ENCODE measurements around the gene JARID2.
"Not testable (repeated sequence)": the region's sequence is repeated elsewhere in the genome, so short reads cannot be mapped to it uniquely, and the experiment has no call there.

JARID2 gene

GRCh38 chr6:15287670-15288375, 42.0 kb downstream of the JARID2 start:
- Histone ChIP-seq H3K27me3 (ENCODE audit: control insufficient read depth in 1 of 2, insufficient read depth in 2 of 2, low read length in 2 of 2) (no peaks in the 10 kb centered on the region), H3K9ac (ENCODE audit: low read depth in 1 of 2, low read length in 2 of 2) (no peak overlapping the region), H3K4me3 (ENCODE audit: low read depth in 1 of 2, low read length in 2 of 2) (no peak overlapping the region), H3K4me1 (ENCODE audit: control insufficient read depth in 1 of 2, insufficient read depth in 2 of 2, low read length in 2 of 2) (peaks cover 3 to 4% of the 10 kb centered on the region in 2 donors), H3K27ac (ENCODE audit: low read depth, low read length) (no peak overlapping the region), H3K36me3 (ENCODE audit: control insufficient read depth in 1 of 2, insufficient read depth in 2 of 2, low read length in 2 of 2) (no peaks in the 10 kb centered on the region), H3K9me3 (ENCODE audit: control insufficient read depth in 1 of 2, low read length in 2 of 2) (no peaks in the 10 kb centered on the region)

- H3K4me1 ChIP-seq (ENCODE audit: control insufficient read depth in 1 of 2, insufficient read depth in 2 of 2, low read length in 2 of 2): peaks cover 3 to 4% of the 10 kb centered on the region in 2 donors
These were observed 43.0 kb downstream of the JARID2 start for GRCh38 chr6:15288856-15289255.

GRCh38 chr6:15289456-15289855, 43.6 kb downstream of the JARID2 start:
- H3K9ac ChIP-seq (ENCODE audit: low read depth in 1 of 2, low read length in 2 of 2); H3K9me3 ChIP-seq (ENCODE audit: control insufficient read depth in 1 of 2, low read length in 2 of 2); H3K4me3 ChIP-seq (ENCODE audit: low read depth in 1 of 2, low read length in 2 of 2); H3K36me3 ChIP-seq (ENCODE audit: control insufficient read depth in 1 of 2, insufficient read depth in 2 of 2, low read length in 2 of 2); H3K27me3 ChIP-seq (ENCODE audit: control insufficient read depth in 1 of 2, insufficient read depth in 2 of 2, low read length in 2 of 2); H3K4me1 ChIP-seq (ENCODE audit: control insufficient read depth in 1 of 2, insufficient read depth in 2 of 2, low read length in 2 of 2); H3K27ac ChIP-seq (ENCODE audit: low read depth, low read length): not testable (repeated sequence)

More at GRCh38 chr6:15288856-15289255, 43.0 kb downstream of the JARID2 start:
- H3K27me3 ChIP-seq (ENCODE audit: control insufficient read depth in 1 of 2, insufficient read depth in 2 of 2, low read length in 2 of 2): no peaks in the 10 kb centered on the region
- H3K36me3 ChIP-seq (ENCODE audit: control insufficient read depth in 1 of 2, insufficient read depth in 2 of 2, low read length in 2 of 2): no peaks in the 10 kb centered on the region
- no peak overlapping the region for H3K27ac ChIP-seq (ENCODE audit: low read depth, low read length)
- no peak overlapping the region for H3K9ac ChIP-seq (ENCODE audit: low read depth in 1 of 2, low read length in 2 of 2)
- no peaks in the 10 kb centered on the region for H3K9me3 ChIP-seq (ENCODE audit: control insufficient read depth in 1 of 2, low read length in 2 of 2)
- H3K4me3 ChIP-seq (ENCODE audit: low read depth in 1 of 2, low read length in 2 of 2): no peak overlapping the region

DNA sequence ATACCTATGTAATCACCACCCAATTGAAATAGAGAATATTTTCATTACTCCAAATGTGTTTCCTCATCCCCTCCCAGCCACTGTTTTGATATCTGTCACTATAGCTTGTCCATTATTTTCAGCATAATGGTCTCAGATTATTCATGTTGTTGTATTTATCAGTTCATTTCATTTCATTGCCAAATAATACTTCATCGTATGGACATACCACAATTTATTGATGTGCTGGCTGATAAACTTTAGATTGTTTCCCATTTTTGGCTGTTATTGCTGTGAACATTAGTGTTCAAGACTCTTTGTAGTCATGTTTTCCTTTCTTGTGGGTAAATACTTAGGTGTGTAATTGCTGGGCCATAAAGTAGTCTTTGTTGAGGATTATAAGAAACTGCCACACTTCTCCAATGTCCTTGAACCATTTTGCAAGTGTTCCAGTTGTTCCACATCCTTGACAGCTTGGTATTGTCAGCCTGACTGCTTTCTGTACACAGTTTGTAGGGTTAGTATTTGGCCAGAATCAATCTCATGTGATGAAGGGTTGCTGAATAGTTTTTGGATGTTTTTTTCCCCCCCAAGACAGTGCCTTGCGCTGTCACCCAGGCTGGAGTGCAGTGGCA, 44.3 kb downstream of the JARID2 start:
- H3K4me3 ChIP-seq (ENCODE audit: low read depth in 1 of 2, low read length in 2 of 2): no peak overlapping the region
- no peaks in the 10 kb centered on the region for H3K36me3 ChIP-seq (ENCODE audit: control insufficient read depth in 1 of 2, insufficient read depth in 2 of 2, low read length in 2 of 2)
- H3K4me1 ChIP-seq (ENCODE audit: control insufficient read depth in 1 of 2, insufficient read depth in 2 of 2, low read length in 2 of 2): peaks cover 3 to 10% of the 10 kb centered on the region in 2 donors
- H3K9me3 ChIP-seq (ENCODE audit: control insufficient read depth in 1 of 2, low read length in 2 of 2): no peaks in the 10 kb centered on the region
- no peak overlapping the region for H3K9ac ChIP-seq (ENCODE audit: low read depth in 1 of 2, low read length in 2 of 2)
- H3K27me3 ChIP-seq (ENCODE audit: control insufficient read depth in 1 of 2, insufficient read depth in 2 of 2, low read length in 2 of 2): no peaks in the 10 kb centered on the region
- no peak overlapping the region for H3K27ac ChIP-seq (ENCODE audit: low read depth, low read length)

- peaks cover 4 to 10% of the 10 kb centered on the region in 2 donors for H3K4me1 ChIP-seq (ENCODE audit: control insufficient read depth in 1 of 2, insufficient read depth in 2 of 2, low read length in 2 of 2)
- no peaks in the 10 kb centered on the region for H3K36me3 ChIP-seq (ENCODE audit: control insufficient read depth in 1 of 2, insufficient read depth in 2 of 2, low read length in 2 of 2)
- no peak overlapping the region for H3K27ac ChIP-seq (ENCODE audit: low read depth, low read length)
- no peaks in the 10 kb centered on the region for H3K27me3 ChIP-seq (ENCODE audit: control insufficient read depth in 1 of 2, insufficient read depth in 2 of 2, low read length in 2 of 2)
- H3K4me3 ChIP-seq (ENCODE audit: low read depth in 1 of 2, low read length in 2 of 2): no peak overlapping the region
- no peak overlapping the region for H3K9ac ChIP-seq (ENCODE audit: low read depth in 1 of 2, low read length in 2 of 2)
- no peaks in the 10 kb centered on the region for H3K9me3 ChIP-seq (ENCODE audit: control insufficient read depth in 1 of 2, low read length in 2 of 2)
These were observed 45.3 kb downstream of the JARID2 start for GRCh38 chr6:15290962-15291704.

- Histone ChIP-seq H3K36me3 (ENCODE audit: control insufficient read depth in 1 of 2, insufficient read depth in 2 of 2, low read length in 2 of 2) (no peaks in the 10 kb centered on the region), H3K27me3 (ENCODE audit: control insufficient read depth in 1 of 2, insufficient read depth in 2 of 2, low read length in 2 of 2) (no peaks in the 10 kb centered on the region), H3K9me3 (ENCODE audit: control insufficient read depth in 1 of 2, low read length in 2 of 2) (no peaks in the 10 kb centered on the region), H3K9ac (ENCODE audit: low read depth in 1 of 2, low read length in 2 of 2) (no peak overlapping the region), H3K4me3 (ENCODE audit: low read depth in 1 of 2, low read length in 2 of 2) (no peak overlapping the region), H3K4me1 (ENCODE audit: control insufficient read depth in 1 of 2, insufficient read depth in 2 of 2, low read length in 2 of 2) (peaks cover 8 to 14% of the 10 kb centered on the region in 2 donors), H3K27ac (ENCODE audit: low read depth, low read length) (no peak overlapping the region)
These were observed 46.9 kb downstream of the JARID2 start for GRCh38 chr6:15292721-15293302.

GRCh38 chr6:15293674-15294073, 47.8 kb downstream of the JARID2 start:
- Histone ChIP-seq H3K9me3 (ENCODE audit: control insufficient read depth in 1 of 2, low read length in 2 of 2) (no peaks in the 10 kb centered on the region), H3K36me3 (ENCODE audit: control insufficient read depth in 1 of 2, insufficient read depth in 2 of 2, low read length in 2 of 2) (no peaks in the 10 kb centered on the region), H3K27me3 (ENCODE audit: control insufficient read depth in 1 of 2, insufficient read depth in 2 of 2, low read length in 2 of 2) (no peaks in the 10 kb centered on the region), H3K4me3 (ENCODE audit: low read depth in 1 of 2, low read length in 2 of 2) (no peak overlapping the region), H3K4me1 (ENCODE audit: control insufficient read depth in 1 of 2, insufficient read depth in 2 of 2, low read length in 2 of 2) (peaks cover 8 to 20% of the 10 kb centered on the region in 2 donors), H3K27ac (ENCODE audit: low read depth, low read length) (no peak overlapping the region), H3K9ac (ENCODE audit: low read depth in 1 of 2, low read length in 2 of 2) (no peak overlapping the region)

DNA sequence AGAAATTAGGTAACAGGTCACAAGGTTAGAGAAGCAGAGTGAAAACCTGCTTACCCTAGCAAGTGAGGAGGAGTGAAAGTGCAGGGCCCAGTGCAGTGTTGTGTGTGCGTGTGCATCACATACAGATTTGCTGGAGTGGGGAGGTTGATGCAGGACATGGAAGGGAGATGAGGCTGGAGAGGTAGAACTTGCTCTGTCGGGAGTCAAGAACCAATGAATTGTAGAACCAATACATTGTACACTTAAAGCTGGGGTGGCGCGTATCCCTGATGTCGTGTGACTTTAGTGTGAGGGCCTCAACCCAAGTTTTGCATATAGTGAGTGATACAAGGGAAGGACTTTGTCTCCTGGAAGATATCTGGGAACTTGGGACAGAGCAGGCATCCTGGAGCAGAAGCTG, 48.6 kb downstream of the JARID2 start:
- H3K27ac ChIP-seq (ENCODE audit: low read depth, low read length): no peak overlapping the region

GRCh38 chr6:15296249-15296648, 50.4 kb downstream of the JARID2 start:
- no peak overlapping the region for H3K9ac ChIP-seq (ENCODE audit: low read depth in 1 of 2, low read length in 2 of 2)
- no peaks in the 10 kb centered on the region for H3K27me3 ChIP-seq (ENCODE audit: control insufficient read depth in 1 of 2, insufficient read depth in 2 of 2, low read length in 2 of 2)
- H3K9me3 ChIP-seq (ENCODE audit: control insufficient read depth in 1 of 2, low read length in 2 of 2): no peaks in the 10 kb centered on the region
- H3K4me1 ChIP-seq (ENCODE audit: control insufficient read depth in 1 of 2, insufficient read depth in 2 of 2, low read length in 2 of 2): peaks cover 24 to 36% of the 10 kb centered on the region in 2 donors
- H3K36me3 ChIP-seq (ENCODE audit: control insufficient read depth in 1 of 2, insufficient read depth in 2 of 2, low read length in 2 of 2): no peaks in the 10 kb centered on the region
- H3K27ac ChIP-seq (ENCODE audit: low read depth, low read length): no peak overlapping the region
- H3K4me3 ChIP-seq (ENCODE audit: low read depth in 1 of 2, low read length in 2 of 2): no peak overlapping the region

More for the DNA sequence above, 48.6 kb downstream of the JARID2 start:
- Histone ChIP-seq H3K36me3 (ENCODE audit: control insufficient read depth in 1 of 2, insufficient read depth in 2 of 2, low read length in 2 of 2) (no peaks in the 10 kb centered on the region), H3K4me1 (ENCODE audit: control insufficient read depth in 1 of 2, insufficient read depth in 2 of 2, low read length in 2 of 2) (peaks cover 17 to 24% of the 10 kb centered on the region in 2 donors), H3K27me3 (ENCODE audit: control insufficient read depth in 1 of 2, insufficient read depth in 2 of 2, low read length in 2 of 2) (no peaks in the 10 kb centered on the region), H3K9ac (ENCODE audit: low read depth in 1 of 2, low read length in 2 of 2) (no peak overlapping the region), H3K4me3 (ENCODE audit: low read depth in 1 of 2, low read length in 2 of 2) (no peak overlapping the region), H3K9me3 (ENCODE audit: control insufficient read depth in 1 of 2, low read length in 2 of 2) (no peaks in the 10 kb centered on the region)

GRCh38 chr6:15296735-15297134, 50.9 kb downstream of the JARID2 start:
- no peak overlapping the region for H3K9ac ChIP-seq (ENCODE audit: low read depth in 1 of 2, low read length in 2 of 2)
- H3K36me3 ChIP-seq (ENCODE audit: control insufficient read depth in 1 of 2, insufficient read depth in 2 of 2, low read length in 2 of 2): no peaks in the 10 kb centered on the region
- H3K27me3 ChIP-seq (ENCODE audit: control insufficient read depth in 1 of 2, insufficient read depth in 2 of 2, low read length in 2 of 2): no peaks in the 10 kb centered on the region
- no peaks in the 10 kb centered on the region for H3K9me3 ChIP-seq (ENCODE audit: control insufficient read depth in 1 of 2, low read length in 2 of 2)
- H3K27ac ChIP-seq (ENCODE audit: low read depth, low read length): no peak overlapping the region
- H3K4me3 ChIP-seq (ENCODE audit: low read depth in 1 of 2, low read length in 2 of 2): no peak overlapping the region
- H3K4me1 ChIP-seq (ENCODE audit: control insufficient read depth in 1 of 2, insufficient read depth in 2 of 2, low read length in 2 of 2): peaks cover 24 to 40% of the 10 kb centered on the region in 2 donors

Data from duodenal mucosa (tissue), 2 donors.